GM19023 (cell line): Measurements from ENCODE around the gene KRTAP12-2.
"Not testable (repeated sequence)": the region's sequence is repeated elsewhere in the genome, so short reads cannot be mapped to it uniquely, and the experiment has no call there.

Source experiments
- ATAC-seq: cut with Tn5 transposase; IDR thresholded peaks from one replicate; pipeline ENCODE4 v1.9.1; 2021; ENCODE audit warnings: mild to moderate bottlenecking, moderate library complexity; ENCODE audit not compliant: unreplicated experiment

KRTAP12-2 gene

GRCh38 chr21:44686000-44686781 is 19.5 kb upstream of the KRTAP12-2 start:
- no peak for ATAC-seq

GRCh38 chr21:44685050-44685449 is 18.3 kb upstream of the KRTAP12-2 start:
- not testable (repeated sequence) for ATAC-seq

GRCh38 chr21:44684483-44684882 is 17.8 kb upstream of the KRTAP12-2 start:
- no peak for ATAC-seq

GRCh38 chr21:44684077-44684476 is 17.4 kb upstream of the KRTAP12-2 start:
- no peak for ATAC-seq

- no peak for ATAC-seq
These were observed 15.9 kb upstream of the KRTAP12-2 start for GRCh38 chr21:44682580-44683151.

GRCh38 chr21:44681861-44682579 is 15.3 kb upstream of the KRTAP12-2 start, which contains the start of gene KRTAP12-1:
TSS of gene KRTAP12-1 (minus strand) at chr21:44682163. CDS start at chr21:44682123, 40 bp downstream.
- no peak for ATAC-seq

GRCh38 chr21:44681152-44681551 is 14.4 kb upstream of the KRTAP12-2 start:
- no peak for ATAC-seq

- no peak for ATAC-seq
These were observed 11.2 kb upstream of the KRTAP12-2 start for GRCh38 chr21:44677881-44678280.

- no peak for ATAC-seq
These were observed 5.2 kb upstream of the KRTAP12-2 start for GRCh38 chr21:44671911-44672310.

- ATAC-seq = no peak
These were observed 4.1 kb upstream of the KRTAP12-2 start for GRCh38 chr21:44670642-44671432.

- no peak for ATAC-seq
These were observed 885 bp upstream of the KRTAP12-2 start for GRCh38 chr21:44667612-44668011.

GRCh38 chr21:44664691-44665090 is 2.0 kb downstream of the KRTAP12-2 start:
- ATAC-seq = no peak

- not testable (repeated sequence) for ATAC-seq
These were observed 5.2 kb downstream of the KRTAP12-2 start for GRCh38 chr21:44661567-44661966.

GRCh38 chr21:44658913-44659595 is 7.7 kb downstream of the KRTAP12-2 start:
- ATAC-seq = no peak

- no peak for ATAC-seq
These were observed 8.2 kb downstream of the KRTAP12-2 start for GRCh38 chr21:44658541-44658910.

GRCh38 chr21:44657635-44658540 is 8.8 kb downstream of the KRTAP12-2 start, which contains the start of gene KRTAP12-3:
TSS of gene KRTAP12-3 (plus strand) at chr21:44657932. CDS start at chr21:44657980, 48 bp downstream.
- no peak for ATAC-seq

- ATAC-seq = no peak
These were observed 9.9 kb downstream of the KRTAP12-2 start for GRCh38 chr21:44656868-44657267.

GRCh38 chr21:44654576-44655175 is 12.1 kb downstream of the KRTAP12-2 start, which contains the start of gene KRTAP12-4:
TSS of gene KRTAP12-4 (minus strand) at chr21:44654659. CDS start at chr21:44654614, 45 bp downstream.
- no peak for ATAC-seq
